ENCODE data around the gene TRMU.
A peak's percentile ranks its signal among the peaks of the same experiment; 100 is the strongest.

The TRMU gene

GRCh38 chr22:46337870-46338269 lies 2.4 kb downstream of the TRMU start:
- no peak for DNase-seq

- no peak for DNase-seq
Observed at GRCh38 chr22:46338636-46339035, 3.1 kb downstream of the TRMU start.

DNA sequence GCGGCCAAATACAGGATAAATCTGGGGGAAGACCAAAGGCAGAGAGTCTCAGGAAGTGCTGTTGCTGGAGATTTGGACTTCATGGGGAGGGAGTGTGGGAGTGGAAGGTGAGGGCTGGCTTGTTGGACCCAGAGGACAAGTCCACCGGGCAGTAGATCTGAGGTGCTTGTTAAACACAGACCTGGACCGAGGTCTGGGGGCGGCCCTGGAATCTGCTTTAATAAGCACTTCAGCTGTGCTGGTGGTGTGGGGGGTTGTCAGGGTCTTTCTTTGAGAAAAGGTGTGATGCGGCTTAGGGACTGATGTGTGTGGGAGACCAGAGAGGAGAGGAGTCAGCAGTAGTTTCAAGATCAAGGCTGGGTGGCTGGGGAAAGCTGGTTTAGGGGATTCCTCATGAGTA lies 4.4 kb downstream of the TRMU start:
- DNase-seq = no peak

DNA sequence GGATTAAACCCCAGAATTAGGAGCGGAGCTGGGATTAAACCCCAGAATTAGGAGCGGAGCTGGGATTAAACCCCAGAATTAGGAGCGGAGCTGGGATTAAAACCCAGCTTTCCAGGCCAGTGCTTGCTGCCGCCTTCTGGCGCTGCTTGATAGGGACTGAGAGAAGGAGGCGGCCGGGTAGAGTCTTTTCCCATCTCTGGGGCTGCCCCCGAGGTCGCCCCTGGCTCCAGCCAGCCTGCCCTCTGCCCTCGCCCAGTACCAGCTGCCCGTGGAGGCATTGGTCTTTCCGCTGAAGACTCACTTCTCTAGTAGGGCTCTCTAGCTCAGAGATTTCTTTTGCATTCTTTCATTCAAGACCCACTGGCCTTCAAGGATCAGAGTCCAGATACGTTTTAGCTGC lies 5.2 kb downstream of the TRMU start:
- DNase-seq = no peak

DNA sequence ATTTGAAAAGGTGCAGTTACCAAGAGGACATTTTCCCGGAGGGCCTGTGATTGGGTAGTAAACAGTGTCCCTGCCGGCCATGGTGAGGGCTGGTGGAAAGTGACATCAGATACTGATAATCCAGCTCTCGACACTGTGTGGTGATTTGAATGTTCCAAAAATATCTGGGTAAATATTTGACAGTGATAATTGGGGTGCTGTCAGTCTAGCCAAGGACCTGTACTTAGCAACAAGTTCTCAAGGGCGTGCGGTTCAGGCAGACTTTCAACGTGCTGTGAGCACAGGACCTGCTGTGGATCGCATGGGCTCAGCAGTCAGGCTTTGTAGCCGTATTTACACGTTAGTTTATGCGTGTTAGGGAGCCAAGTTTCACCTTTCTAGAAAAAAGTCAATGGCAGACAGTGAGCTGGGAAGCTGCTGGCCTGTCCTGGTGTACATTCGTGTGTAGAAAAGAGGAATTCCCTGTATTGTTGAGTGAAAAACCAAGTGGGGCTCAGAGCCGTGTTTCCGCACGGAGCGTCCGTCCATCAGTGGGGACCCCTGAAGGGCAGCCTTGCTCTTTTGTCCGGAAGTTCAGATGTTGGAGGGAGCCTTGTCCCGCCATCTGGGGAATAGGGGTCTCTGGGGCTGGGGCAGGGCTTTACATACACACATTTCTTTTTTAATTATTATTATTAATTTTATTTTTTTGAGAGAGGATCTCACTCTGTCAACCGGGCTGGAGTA lies 11.3 kb downstream of the TRMU start:
- DNase-seq = no peak

DNA sequence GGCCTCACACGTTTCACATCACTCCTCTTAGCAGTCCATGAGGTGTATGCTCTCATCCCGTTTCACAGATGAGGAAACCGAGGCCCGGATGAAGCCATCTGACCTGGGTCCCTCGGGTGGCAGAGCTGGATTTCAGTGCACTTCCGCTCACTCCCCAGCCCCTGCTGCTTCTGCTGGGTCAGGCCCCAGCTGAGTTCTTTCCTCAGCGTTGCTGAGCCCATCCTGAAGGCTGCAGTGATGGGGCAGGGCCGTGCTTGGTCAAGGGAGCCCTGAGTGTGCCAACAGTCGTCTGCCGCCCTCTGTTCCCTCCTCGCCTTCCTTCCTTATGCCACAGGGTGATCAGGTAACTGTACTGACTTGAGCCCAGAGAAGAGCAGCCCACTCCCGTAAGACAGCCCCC lies 12.1 kb downstream of the TRMU start:
- no peak for DNase-seq

GRCh38 chr22:46348099-46348695 lies 12.7 kb downstream of the TRMU start:
- DNase-seq = no peak

GRCh38 chr22:46349238-46349637 lies 13.7 kb downstream of the TRMU start:
- no peak for DNase-seq

DNA sequence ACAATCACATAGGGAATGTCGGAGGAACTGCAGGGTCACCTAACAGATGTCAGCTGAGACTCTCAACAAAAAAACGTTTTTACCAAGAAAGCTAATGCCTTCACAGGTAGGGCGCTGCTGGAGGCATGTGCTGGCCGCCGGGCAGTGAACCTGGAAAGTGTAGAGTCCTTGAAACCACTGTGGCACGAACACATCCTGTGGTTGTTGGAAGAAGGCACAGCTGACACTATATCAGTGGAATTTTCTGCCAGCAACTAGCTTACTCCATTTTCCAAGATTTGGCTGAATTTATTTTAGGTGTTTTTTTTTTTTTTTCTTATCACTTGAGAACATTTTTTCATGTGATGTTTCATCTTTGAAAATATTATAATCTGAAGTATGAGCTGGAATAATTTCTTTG lies 14.2 kb downstream of the TRMU start:
- no peak for DNase-seq

DNA sequence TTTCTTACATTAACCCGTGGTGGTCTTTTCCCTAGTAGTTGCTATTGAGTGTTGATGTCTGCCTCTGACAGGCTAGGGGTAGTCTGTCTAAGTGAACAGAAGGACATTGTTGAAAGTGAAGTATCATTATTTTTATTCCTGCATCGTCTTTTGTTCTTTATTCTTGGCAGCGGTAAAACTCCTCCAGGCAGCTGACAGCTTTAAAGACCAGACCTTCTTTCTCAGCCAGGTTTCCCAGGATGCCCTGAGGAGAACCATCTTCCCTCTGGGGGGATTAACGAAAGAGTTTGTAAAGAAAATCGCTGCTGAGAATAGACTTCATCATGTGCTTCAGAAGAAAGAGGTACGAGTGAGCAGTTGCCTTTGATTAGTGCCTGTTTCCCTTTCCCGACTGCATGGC lies 14.6 kb downstream of the TRMU start:
- no peak for DNase-seq

DNA sequence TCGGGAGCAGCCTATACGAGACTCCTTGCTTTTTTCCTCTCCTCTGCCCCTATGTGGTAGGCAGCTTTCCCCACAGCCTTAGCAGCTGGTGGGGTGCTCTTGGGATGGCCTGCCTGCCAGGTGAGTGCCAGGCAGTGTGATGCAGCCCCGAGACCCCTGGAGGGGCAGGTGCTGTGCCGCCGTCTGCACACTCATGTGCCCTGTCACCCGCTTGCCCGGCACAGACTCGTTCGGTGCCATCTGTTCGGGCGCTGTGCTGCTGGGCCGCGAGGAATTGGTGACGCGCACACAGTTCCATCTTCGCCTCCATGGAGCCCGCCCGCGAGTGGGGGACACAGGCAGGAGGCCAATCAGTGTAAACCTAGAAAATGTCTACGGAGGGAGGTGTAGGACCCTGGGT lies 15.1 kb downstream of the TRMU start:
- no peak for DNase-seq

GRCh38 chr22:46351131-46351735 lies 15.7 kb downstream of the TRMU start:
- DNase-seq = no peak

DNA sequence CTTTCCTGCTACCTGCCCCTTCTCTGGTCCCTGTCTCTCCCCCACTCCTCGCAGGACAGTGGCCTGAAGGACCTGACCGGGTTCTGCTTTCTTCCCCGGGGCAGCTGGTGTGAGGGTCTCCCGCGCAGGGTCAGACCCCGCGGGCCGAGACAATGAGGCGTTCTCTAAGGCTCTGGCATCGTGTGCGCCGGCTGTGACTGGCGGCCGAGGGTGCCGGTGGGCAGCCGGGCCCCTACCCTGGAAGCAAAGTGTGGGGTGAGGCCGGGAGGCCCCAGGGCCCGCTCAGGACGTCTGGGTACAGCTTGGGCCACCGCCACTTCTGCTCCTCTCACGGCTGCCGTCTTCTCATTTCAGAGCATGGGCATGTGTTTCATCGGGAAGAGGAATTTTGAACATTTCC lies 16.3 kb downstream of the TRMU start:
- no peak for DNase-seq

GRCh38 chr22:46352276-46352675 lies 16.8 kb downstream of the TRMU start:
- no peak for DNase-seq

GRCh38 chr22:46352691-46353386 lies 17.3 kb downstream of the TRMU start:
- DNase-seq = peak; percentile 60

DNA sequence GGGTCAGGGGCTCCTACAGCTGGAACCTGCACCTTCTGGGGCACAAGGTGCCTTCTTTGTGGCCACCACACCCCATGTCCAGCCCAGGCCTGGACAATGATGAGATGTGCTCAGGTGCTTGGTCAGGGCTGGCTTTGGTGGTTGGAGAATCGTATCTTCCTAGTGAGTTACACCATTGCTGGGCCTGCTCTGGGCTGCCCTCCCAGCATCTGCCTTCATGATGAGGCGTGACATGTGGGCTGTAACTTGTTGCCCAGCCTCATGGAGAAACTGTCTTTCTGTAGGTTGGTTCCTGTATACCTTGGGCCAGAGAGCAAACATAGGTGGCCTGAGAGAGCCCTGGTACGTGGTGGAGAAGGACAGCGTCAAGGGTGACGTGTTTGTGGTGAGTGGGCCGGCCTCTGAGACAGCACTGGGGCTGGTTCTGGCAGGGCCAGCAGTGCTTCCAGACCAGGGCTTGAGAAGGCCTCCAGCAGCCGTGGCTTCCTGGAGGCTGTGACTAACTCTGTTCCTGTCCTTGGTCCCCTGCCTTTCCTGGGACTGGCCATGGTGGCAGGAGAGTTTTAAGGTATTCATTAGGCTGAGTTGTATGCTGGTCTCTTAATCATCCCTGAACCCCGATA lies 18.1 kb downstream of the TRMU start:
- no peak for DNase-seq

- DNase-seq = no peak
Observed at GRCh38 chr22:46354176-46354992, 18.9 kb downstream of the TRMU start.

DNA sequence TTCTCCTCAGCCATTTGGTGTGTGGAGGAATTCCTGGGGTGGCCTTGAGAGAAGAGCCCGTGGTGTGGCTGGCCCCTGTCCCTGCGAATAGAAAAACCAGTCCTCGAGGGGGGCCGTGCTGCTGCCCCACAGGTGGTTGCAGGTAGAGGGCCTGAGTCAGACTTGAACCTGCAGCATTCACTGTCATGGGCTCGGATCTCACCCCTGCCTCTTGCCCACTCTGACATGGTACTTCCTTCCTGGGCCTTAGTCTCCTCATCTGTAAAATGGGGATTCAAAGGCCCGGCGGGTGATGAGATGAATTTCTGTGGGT lies 19.4 kb downstream of the TRMU start:
- no peak for DNase-seq

DNA sequence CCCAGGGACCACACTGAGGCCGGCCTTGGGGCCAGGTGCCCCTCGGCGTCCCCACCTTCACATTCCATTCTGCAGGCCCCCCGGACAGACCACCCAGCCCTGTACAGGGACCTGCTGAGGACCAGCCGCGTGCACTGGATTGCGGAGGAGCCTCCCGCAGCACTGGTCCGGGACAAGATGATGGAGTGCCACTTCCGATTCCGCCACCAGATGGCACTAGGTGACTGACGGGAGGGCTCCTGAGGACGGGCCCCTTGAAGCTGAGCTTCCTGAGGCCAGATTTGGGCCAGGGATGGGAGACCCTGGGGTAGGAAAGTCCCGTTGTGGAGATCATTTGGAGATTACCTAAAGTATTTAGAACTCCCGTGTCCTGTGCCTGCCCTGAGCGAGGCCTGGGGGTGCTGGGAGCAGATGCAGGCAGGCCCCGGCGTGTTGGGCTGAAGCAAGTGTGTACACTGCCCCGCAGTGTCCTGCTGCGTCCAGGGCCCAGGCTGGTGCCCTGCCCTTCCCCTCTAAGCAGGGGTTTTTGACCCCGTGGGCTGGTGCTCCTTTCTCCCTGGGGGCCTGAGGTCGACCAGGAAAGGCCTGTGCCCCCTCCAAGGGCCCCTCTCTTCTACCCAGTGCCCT lies 20.0 kb downstream of the TRMU start:
- peak; percentile 65 for DNase-seq

- no peak for DNase-seq
Observed at GRCh38 chr22:46355996-46356471, 20.5 kb downstream of the TRMU start.

DNA sequence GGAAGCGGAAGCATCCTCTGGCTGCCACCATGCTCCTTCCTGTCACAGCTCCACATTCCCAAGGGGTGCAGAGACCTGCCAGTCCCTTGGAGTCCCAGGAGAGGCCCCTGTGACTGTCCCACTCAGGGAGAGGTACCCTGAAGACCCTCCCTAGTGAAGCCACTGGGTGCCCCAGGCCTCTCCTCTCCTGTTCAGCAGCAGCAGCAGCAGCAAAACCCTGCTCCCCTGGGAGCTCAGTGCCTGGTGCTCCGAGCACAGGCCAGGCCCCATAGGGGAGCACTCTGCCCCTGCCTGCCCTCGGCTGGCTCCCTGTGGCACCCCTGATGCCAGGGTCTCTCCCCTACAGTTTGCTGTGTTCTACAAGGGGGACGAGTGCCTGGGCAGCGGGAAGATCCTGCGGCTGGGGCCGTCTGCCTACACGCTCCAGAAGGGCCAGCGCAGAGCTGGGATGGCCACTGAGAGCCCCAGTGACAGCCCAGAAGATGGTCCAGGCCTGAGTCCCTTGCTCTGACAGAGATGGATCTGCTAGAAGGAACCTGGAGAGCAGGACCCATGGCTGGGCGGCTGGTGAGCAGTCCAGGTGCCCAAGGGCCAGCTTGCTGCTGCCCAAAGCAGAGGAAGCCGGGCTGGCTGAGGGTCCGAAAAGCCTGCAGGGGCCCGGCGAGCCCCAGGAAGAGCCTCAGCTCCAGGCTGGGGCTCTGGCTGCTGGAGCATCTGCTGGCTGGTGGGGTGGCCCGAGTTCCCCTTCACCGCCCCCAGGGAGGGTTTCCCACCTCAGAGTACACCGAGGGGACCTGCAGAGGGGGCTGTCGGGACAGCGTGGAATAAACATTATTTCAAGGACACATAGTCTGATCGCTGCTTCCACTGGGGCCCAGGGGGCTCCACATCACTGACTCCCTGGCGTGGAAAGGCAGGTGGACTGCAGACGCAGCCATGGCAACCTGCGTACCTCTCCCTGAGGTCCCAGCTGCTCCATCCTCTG lies 21.3 kb downstream of the TRMU start:
- DNase-seq = no peak
